ENCODE measurements around the gene FOXP1.

The FOXP1 gene

GRCh38 chr3:71523628-71524027 lies 59.9 kb downstream of the FOXP1 start:
- Histone ChIP-seq H3K27me3 (ENCODE audit: control insufficient read depth, low read length) (no peaks in the 10 kb centered on the region), H3K27ac (ENCODE audit: low read depth, low read length) (no peak overlapping the region), H4K20me1 (ENCODE audit: control insufficient read depth, insufficient read depth, low read depth, low read length) (peaks cover 6% of the 10 kb centered on the region), H3F3A (ENCODE audit: control insufficient read depth, insufficient read depth) (no peaks in the 10 kb centered on the region), H3K9me3 (ENCODE audit: control insufficient read depth, insufficient read depth, low read length) (no peaks in the 10 kb centered on the region), H3K36me3 (ENCODE audit: control insufficient read depth, low read length) (peaks cover 50% of the 10 kb centered on the region), H3K4me2 (ENCODE audit: low read length) (no peak overlapping the region), H3K9me2 (replicated peaks; ENCODE audit: control insufficient read depth, low read length) (no peaks in the 10 kb centered on the region), H3K4me1 (ENCODE audit: control insufficient read depth, low read length) (peaks cover 88% of the 10 kb centered on the region), H3K4me3 (ENCODE audit: low read length) (no peak overlapping the region), H3K79me2 (ENCODE audit: control insufficient read depth, low read length) (peaks cover 92% of the 10 kb centered on the region)
- TF ChIP-seq EZH2phosphoT487 (IDR thresholded peaks at IDR 0.05; ENCODE audit: borderline replicate concordance, low read length) (no peak), CTCF (IDR thresholded peaks at IDR 0.05; ENCODE audit: low read depth, low read length, poor library complexity, severe bottlenecking) (no peak)

DNA sequence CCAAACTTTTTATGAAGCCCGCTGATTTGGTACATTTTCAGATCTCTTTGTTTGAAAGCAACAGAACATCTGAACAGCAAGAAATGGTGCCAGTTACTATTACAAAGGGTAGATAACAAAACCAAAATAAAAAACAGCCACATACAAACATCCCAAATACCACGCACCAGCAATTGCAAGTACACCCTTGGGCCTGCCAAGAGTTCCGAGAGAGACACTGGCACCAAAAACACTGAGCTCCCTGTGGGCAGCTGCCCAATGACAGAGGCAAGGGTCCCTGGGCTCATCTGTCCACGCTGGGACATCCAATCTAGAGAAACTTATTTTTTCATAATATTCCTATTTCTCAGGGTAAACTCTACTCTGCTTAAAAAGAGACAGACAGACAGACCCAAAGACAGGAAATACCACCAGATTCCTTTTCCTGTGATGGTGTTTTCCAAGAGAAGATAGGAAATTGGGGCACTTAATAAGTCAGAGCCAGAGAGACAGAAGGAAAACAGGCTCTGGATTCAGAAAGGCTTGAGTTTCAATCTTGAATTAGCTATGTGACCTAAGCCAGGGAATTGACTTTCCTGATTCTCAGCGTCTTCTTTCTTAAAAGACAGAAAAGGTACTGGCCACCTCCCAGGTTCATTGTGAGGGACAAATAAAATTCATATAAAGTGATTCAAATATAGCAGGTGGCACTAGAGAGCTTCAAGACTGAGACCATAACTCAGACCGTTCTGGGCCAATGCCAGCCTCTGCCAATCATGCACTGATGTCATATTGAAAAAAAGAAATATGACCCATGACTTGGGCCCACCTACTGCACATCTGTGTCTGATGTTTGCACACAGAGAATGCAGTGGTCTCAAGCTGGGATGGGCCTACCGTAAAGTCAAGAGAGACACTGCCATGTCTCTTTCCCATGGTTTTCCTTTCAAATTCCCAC lies 61.3 kb downstream of the FOXP1 start:
- H3K9me2 ChIP-seq (replicated peaks; ENCODE audit: control insufficient read depth, low read length) = no peaks in the 10 kb centered on the region
- H3K79me2 ChIP-seq (ENCODE audit: control insufficient read depth, low read length) = peaks cover 92% of the 10 kb centered on the region
- peaks cover 55% of the 10 kb centered on the region for H3K36me3 ChIP-seq (ENCODE audit: control insufficient read depth, low read length)
- no peak for TF ChIP-seq EZH2phosphoT487 (IDR thresholded peaks at IDR 0.05; ENCODE audit: borderline replicate concordance, low read length)
- TF ChIP-seq CTCF (IDR thresholded peaks at IDR 0.05; ENCODE audit: low read depth, low read length, poor library complexity, severe bottlenecking) = no peak
- H3K9me3 ChIP-seq (ENCODE audit: control insufficient read depth, insufficient read depth, low read length) = no peaks in the 10 kb centered on the region
- H3K27ac ChIP-seq (ENCODE audit: low read depth, low read length) = no peak overlapping the region
- no peaks in the 10 kb centered on the region for H3F3A ChIP-seq (ENCODE audit: control insufficient read depth, insufficient read depth)
- H3K4me2 ChIP-seq (ENCODE audit: low read length) = peak overlapping the region; percentile 70; the same call in 1 of the 2 replicates
- H3K4me1 ChIP-seq (ENCODE audit: control insufficient read depth, low read length) = peaks cover 89% of the 10 kb centered on the region
- H3K4me3 ChIP-seq (ENCODE audit: low read length) = no peak overlapping the region
- no peaks in the 10 kb centered on the region for H3K27me3 ChIP-seq (ENCODE audit: control insufficient read depth, low read length)
- peaks cover 8% of the 10 kb centered on the region for H4K20me1 ChIP-seq (ENCODE audit: control insufficient read depth, insufficient read depth, low read depth, low read length)

DNA sequence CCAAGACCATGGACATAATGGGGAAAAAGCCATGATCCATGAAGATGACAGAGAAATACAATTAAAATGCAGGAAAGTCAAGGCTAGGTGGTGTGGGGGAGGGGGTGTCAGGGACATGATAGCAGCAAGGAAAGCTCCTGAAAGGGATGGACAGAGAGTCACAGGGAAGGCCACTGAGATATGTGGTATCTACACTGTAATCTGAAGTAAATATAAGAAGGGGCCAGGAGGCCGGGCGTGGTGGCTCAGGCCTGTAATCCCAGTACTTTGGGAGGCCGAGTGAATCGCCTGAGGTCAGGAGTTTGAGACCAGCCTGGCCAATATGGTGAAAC lies 62.5 kb downstream of the FOXP1 start:
- H3K79me2 ChIP-seq (ENCODE audit: control insufficient read depth, low read length) = peaks cover 94% of the 10 kb centered on the region

More for the DNA sequence above, 62.5 kb downstream of the FOXP1 start:
- Histone ChIP-seq H3F3A (ENCODE audit: control insufficient read depth, insufficient read depth) (no peaks in the 10 kb centered on the region), H3K4me3 (ENCODE audit: low read length) (peak overlapping the region; percentile 54), H3K9me3 (ENCODE audit: control insufficient read depth, insufficient read depth, low read length) (no peaks in the 10 kb centered on the region), H3K27ac (ENCODE audit: low read depth, low read length) (peak overlapping the region; percentile 16; the same call in 1 of the 2 replicates), H4K20me1 (ENCODE audit: control insufficient read depth, insufficient read depth, low read depth, low read length) (peaks cover 8% of the 10 kb centered on the region), H3K4me2 (ENCODE audit: low read length) (peak overlapping the region; percentile 70), H3K27me3 (ENCODE audit: control insufficient read depth, low read length) (no peaks in the 10 kb centered on the region), H3K36me3 (ENCODE audit: control insufficient read depth, low read length) (peaks cover 57% of the 10 kb centered on the region), H3K4me1 (ENCODE audit: control insufficient read depth, low read length) (peaks cover 88% of the 10 kb centered on the region), H3K9me2 (replicated peaks; ENCODE audit: control insufficient read depth, low read length) (no peaks in the 10 kb centered on the region)
- TF ChIP-seq CTCF (IDR thresholded peaks at IDR 0.05; ENCODE audit: low read depth, low read length, poor library complexity, severe bottlenecking) = no peak
- TF ChIP-seq EZH2phosphoT487 (IDR thresholded peaks at IDR 0.05; ENCODE audit: borderline replicate concordance, low read length) = no peak
